ENCODE data around the gene TRIM25. TPM values are rescaled to one million over a fixed set of nuclear protein-coding genes. Genes with fewer than 3 reads are reported as not detected.

Gene TRIM25
- polyA plus RNA-seq, 1 of the 3 experiments (the other 2 are of a cell fraction) = 17.1 TPM

DNA sequence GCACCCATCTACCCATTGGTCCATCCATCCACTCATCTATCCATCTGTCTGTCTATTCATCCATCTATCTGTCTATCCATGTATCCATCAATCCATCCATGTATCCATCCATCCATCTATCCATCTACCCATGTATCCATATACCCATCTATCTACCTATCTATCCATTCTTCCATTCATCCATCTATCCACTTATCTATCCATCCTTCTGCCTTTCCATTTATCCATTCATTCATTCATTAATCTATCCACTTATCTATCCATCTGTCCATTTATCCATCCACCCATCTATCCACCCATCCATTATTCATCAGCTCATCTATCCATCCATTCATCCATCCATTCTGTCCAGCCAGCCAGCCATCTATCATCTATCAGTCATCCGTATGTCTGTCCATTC lies 21.5 kb downstream of the TRIM25 start:
- H3K9me2 ChIP-seq = no peaks in the 10 kb centered on the region
- H3K79me2 ChIP-seq (ENCODE audit: insufficient read depth) = no peaks in the 10 kb centered on the region
- H3K27me3 ChIP-seq (ENCODE audit: insufficient read depth) = no peaks in the 10 kb centered on the region
- H4K20me1 ChIP-seq (ENCODE audit: insufficient read depth) = no peaks in the 10 kb centered on the region
- H3K4me3 ChIP-seq (ENCODE audit: low read depth in 2 of 2, low read length in 1 of 2) = no peak overlapping the region
- peaks cover 0 to 3% of the 10 kb centered on the region in 2 experiments; a peak in 1 of 4 replicates for H3K4me1 ChIP-seq (ENCODE audit: control insufficient read depth in 1 of 2, insufficient read depth in 2 of 2, low read depth in 1 of 2, low read length in 1 of 2)
- no peaks in the 10 kb centered on the region; the same call in 1 of the 2 replicates for H3K9me3 ChIP-seq
- no peak for TF ChIP-seq RAD21 (IDR thresholded peaks at IDR 0.05; ENCODE audit: low read length)
- TF ChIP-seq EP300 (IDR thresholded peaks at IDR 0.05; ENCODE audit: borderline replicate concordance in 1 of 2, low read depth in 1 of 2, low read length in 1 of 2) = no peak
- no peak overlapping the region for H2AFZ ChIP-seq (ENCODE audit: low read depth)
- no peak overlapping the region for H3K9ac ChIP-seq
- H3F3A ChIP-seq (replicated peaks; ENCODE audit: insufficient read depth) = peaks cover 5% of the 10 kb centered on the region
- CTCF ChIA-PET = no interaction called here
- 100% methylated on average over 1 of the region's 1 CpG for WGBS (ENCODE audit: low lambda C conversion rate)
- peaks cover 32 to 56% of the 10 kb centered on the region in 2 experiments for H3K36me3 ChIP-seq (replicated peaks in 1 of 2; ENCODE audit: control insufficient read depth in 1 of 2, insufficient read depth in 2 of 2, low read length in 1 of 2)
- no peak overlapping the region for H3K4me2 ChIP-seq
- POLR2A ChIA-PET = no interaction called here
- no peak overlapping the region for H3K27ac ChIP-seq (ENCODE audit: low read depth in 2 of 2, low read length in 1 of 2)
- no peak for DNase-seq

DNA sequence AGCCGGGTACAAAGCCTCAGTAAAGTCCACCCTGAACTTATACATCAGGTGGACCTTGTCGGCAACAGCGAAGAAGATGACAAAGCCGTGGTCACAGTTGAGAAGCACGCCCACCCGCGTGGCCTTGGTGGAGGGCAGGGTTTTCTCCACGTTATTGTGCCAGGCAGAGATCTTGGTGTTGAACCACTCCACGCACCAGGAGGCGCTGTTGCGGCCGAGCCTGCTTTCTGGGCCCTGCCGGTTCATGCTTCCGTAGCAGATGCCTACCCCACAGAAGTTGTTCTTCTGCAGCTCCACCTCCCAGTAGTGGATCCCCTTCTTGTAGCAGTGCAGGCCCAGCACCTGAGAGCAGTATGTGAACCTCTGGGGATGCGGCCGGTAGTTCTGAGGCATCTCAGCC lies 22.1 kb downstream of the TRIM25 start:
- H3K27ac ChIP-seq (ENCODE audit: low read depth in 2 of 2, low read length in 1 of 2) = no peak overlapping the region
- H3K9me3 ChIP-seq = no peaks in the 10 kb centered on the region; the same call in 1 of the 2 replicates
- no peaks in the 10 kb centered on the region for H4K20me1 ChIP-seq (ENCODE audit: insufficient read depth)
- H2AFZ ChIP-seq (ENCODE audit: low read depth) = no peak overlapping the region
- peaks cover 5% of the 10 kb centered on the region for H3F3A ChIP-seq (replicated peaks; ENCODE audit: insufficient read depth)
- peaks cover 35 to 56% of the 10 kb centered on the region in 2 experiments for H3K36me3 ChIP-seq (replicated peaks in 1 of 2; ENCODE audit: control insufficient read depth in 1 of 2, insufficient read depth in 2 of 2, low read length in 1 of 2)
- H3K9me2 ChIP-seq = no peaks in the 10 kb centered on the region
- H3K4me3 ChIP-seq (ENCODE audit: low read depth in 2 of 2, low read length in 1 of 2) = no peak overlapping the region
- CTCF ChIA-PET = interaction anchor here (1.1 to 1.3 kb wide), 2 partner anchors 21 to 47 kb away, joined by 3 to 4 read pairs; no protein-coding TSS in a partner anchor
- peaks cover 0 to 3% of the 10 kb centered on the region in 2 experiments; a peak in 1 of 4 replicates for H3K4me1 ChIP-seq (ENCODE audit: control insufficient read depth in 1 of 2, insufficient read depth in 2 of 2, low read depth in 1 of 2, low read length in 1 of 2)
- no peak overlapping the region for H3K9ac ChIP-seq
- POLR2A ChIA-PET = no interaction called here
- WGBS (ENCODE audit: low lambda C conversion rate) = 89% methylated on average over 10 of the region's 16 CpGs
- no peak overlapping the region for H3K4me2 ChIP-seq
- H3K27me3 ChIP-seq (ENCODE audit: insufficient read depth) = no peaks in the 10 kb centered on the region
- no peaks in the 10 kb centered on the region for H3K79me2 ChIP-seq (ENCODE audit: insufficient read depth)
- TF ChIP-seq SMC3 (IDR thresholded peaks at IDR 0.05; ENCODE audit: low read depth, low read length) (peak; percentile 40), RFX5 (IDR thresholded peaks at IDR 0.05; ENCODE audit: low read length) (no peak), EP300 (IDR thresholded peaks at IDR 0.05; ENCODE audit: borderline replicate concordance in 1 of 2, low read depth in 1 of 2, low read length in 1 of 2) (no peak), RAD21 (IDR thresholded peaks at IDR 0.05; ENCODE audit: low read length) (peak; percentile 6; the same call in 1 of the 2 replicates), FOXJ3 (CRISPR knock-in tag; IDR thresholded peaks at IDR 0.05) (no peak), POLR2AphosphoS5 (IDR thresholded peaks at IDR 0.05; ENCODE audit: low read depth, low read length) (no peak), TCF12 (IDR thresholded peaks at IDR 0.05) (no peak)
- TF ChIP-seq, protein P1, sequence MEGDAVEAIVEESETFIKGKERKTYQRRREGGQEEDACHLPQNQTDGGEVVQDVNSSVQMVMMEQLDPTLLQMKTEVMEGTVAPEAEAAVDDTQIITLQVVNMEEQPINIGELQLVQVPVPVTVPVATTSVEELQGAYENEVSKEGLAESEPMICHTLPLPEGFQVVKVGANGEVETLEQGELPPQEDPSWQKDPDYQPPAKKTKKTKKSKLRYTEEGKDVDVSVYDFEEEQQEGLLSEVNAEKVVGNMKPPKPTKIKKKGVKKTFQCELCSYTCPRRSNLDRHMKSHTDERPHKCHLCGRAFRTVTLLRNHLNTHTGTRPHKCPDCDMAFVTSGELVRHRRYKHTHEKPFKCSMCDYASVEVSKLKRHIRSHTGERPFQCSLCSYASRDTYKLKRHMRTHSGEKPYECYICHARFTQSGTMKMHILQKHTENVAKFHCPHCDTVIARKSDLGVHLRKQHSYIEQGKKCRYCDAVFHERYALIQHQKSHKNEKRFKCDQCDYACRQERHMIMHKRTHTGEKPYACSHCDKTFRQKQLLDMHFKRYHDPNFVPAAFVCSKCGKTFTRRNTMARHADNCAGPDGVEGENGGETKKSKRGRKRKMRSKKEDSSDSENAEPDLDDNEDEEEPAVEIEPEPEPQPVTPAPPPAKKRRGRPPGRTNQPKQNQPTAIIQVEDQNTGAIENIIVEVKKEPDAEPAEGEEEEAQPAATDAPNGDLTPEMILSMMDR (IDR thresholded peaks at IDR 0.05) = peak; percentile 53
- TF ChIP-seq, protein P2, sequence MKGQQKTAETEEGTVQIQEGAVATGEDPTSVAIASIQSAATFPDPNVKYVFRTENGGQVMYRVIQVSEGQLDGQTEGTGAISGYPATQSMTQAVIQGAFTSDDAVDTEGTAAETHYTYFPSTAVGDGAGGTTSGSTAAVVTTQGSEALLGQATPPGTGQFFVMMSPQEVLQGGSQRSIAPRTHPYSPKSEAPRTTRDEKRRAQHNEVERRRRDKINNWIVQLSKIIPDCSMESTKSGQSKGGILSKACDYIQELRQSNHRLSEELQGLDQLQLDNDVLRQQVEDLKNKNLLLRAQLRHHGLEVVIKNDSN (IDR thresholded peaks at IDR 0.05; ENCODE audit: borderline replicate concordance, low read depth) = no peak
- TF ChIP-seq, protein P3, sequence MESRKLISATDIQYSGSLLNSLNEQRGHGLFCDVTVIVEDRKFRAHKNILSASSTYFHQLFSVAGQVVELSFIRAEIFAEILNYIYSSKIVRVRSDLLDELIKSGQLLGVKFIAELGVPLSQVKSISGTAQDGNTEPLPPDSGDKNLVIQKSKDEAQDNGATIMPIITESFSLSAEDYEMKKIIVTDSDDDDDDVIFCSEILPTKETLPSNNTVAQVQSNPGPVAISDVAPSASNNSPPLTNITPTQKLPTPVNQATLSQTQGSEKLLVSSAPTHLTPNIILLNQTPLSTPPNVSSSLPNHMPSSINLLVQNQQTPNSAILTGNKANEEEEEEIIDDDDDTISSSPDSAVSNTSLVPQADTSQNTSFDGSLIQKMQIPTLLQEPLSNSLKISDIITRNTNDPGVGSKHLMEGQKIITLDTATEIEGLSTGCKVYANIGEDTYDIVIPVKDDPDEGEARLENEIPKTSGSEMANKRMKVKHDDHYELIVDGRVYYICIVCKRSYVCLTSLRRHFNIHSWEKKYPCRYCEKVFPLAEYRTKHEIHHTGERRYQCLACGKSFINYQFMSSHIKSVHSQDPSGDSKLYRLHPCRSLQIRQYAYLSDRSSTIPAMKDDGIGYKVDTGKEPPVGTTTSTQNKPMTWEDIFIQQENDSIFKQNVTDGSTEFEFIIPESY (IDR thresholded peaks at IDR 0.05; ENCODE audit: borderline replicate concordance, low read depth) = no peak
- DNase-seq = peak; percentile 52
